Kidney tubule cell (primary cell): ENCODE results near the gene DNASE2B.

Experiments used
- DNase-seq: peaks from one replicate; pipeline ENCODE4 v3.0.0-alpha.2; 2018; ENCODE audit warnings: low spot score

Gene DNASE2B

GRCh38 chr1:84374991-84375696 is 23.1 kb upstream of the DNASE2B start:
- no peak for DNase-seq

GRCh38 chr1:84376000-84376910 is 22.0 kb upstream of the DNASE2B start:
- no peak for DNase-seq

- DNase-seq = peak; percentile 54
Observed at GRCh38 chr1:84377480-84378095, 20.7 kb upstream of the DNASE2B start.

GRCh38 chr1:84379138-84379916 is 19.0 kb upstream of the DNASE2B start:
- peak; percentile 79 for DNase-seq

- DNase-seq = no peak
Observed at GRCh38 chr1:84379917-84380180, 18.4 kb upstream of the DNASE2B start.

- DNase-seq = peak; percentile 10
Observed at GRCh38 chr1:84382127-84382526, 16.2 kb upstream of the DNASE2B start.

GRCh38 chr1:84385347-84385746 is 12.9 kb upstream of the DNASE2B start:
- no peak for DNase-seq

GRCh38 chr1:84386716-84387479 is 11.4 kb upstream of the DNASE2B start:
- peak; percentile 89 for DNase-seq

GRCh38 chr1:84387480-84388163 is 10.7 kb upstream of the DNASE2B start:
- peak; percentile 14 for DNase-seq

- peak; percentile 28 for DNase-seq
Observed at GRCh38 chr1:84390226-84390625, 8.1 kb upstream of the DNASE2B start.

- no peak for DNase-seq
Observed at GRCh38 chr1:84401156-84401555, 2.9 kb downstream of the DNASE2B start.

GRCh38 chr1:84402060-84402459 is 3.8 kb downstream of the DNASE2B start:
- peak; percentile 75 for DNase-seq

GRCh38 chr1:84402501-84402900 is 4.2 kb downstream of the DNASE2B start:
- DNase-seq = no peak

GRCh38 chr1:84403347-84403746 is 5.1 kb downstream of the DNASE2B start:
- no peak for DNase-seq

GRCh38 chr1:84406346-84406861 is 8.1 kb downstream of the DNASE2B start:
- DNase-seq = peak; percentile 70

- DNase-seq = no peak
Observed at GRCh38 chr1:84407524-84407923, 9.2 kb downstream of the DNASE2B start.

- no peak for DNase-seq
Observed at GRCh38 chr1:84407958-84408422, 9.7 kb downstream of the DNASE2B start.

- no peak for DNase-seq
Observed at GRCh38 chr1:84409888-84410287, 11.6 kb downstream of the DNASE2B start.

- no peak for DNase-seq
Observed at GRCh38 chr1:84410328-84411095, 12.2 kb downstream of the DNASE2B start.
